ENCODE measurements around the gene MSI2. TPM values are rescaled to one million over a fixed set of nuclear protein-coding genes. Genes with fewer than 3 reads are reported as not detected.

Gene MSI2
- total RNA-seq, 4 donors from 2014 or later = 15.9 to 22.9 (median 17.0) TPM

GRCh38 chr17:57608369-57609124, 352.2 kb downstream of the MSI2 start:
- Histone ChIP-seq H3K9me3 (no peaks in the 10 kb centered on the region), H3K36me3 (no peaks in the 10 kb centered on the region), H3K4me1 (peaks cover 24 to 71% (median 27%) of the 10 kb centered on the region in 3 donors), H3K27ac (peak overlapping the region; percentile 14 to 77 (median 62)), H3K4me3 (no peak overlapping the region), H3K27me3 (no peaks in the 10 kb centered on the region)
- DNase-seq = no peak
- intact Hi-C loops (cut with DNase I) = no loop called here
- TF ChIP-seq POLR2A (IDR thresholded peaks at IDR 0.05) (no peak), CTCF (IDR thresholded peaks at IDR 0.05) (no peak)
- WGBS, 2 donors = 92 to 96% methylated on average over 11 to 12 of the region's 12 CpGs

GRCh38 chr17:57609125-57609877, 353.0 kb downstream of the MSI2 start:
- H3K4me3 ChIP-seq = no peak overlapping the region
- H3K9me3 ChIP-seq = no peaks in the 10 kb centered on the region
- H3K4me1 ChIP-seq = peaks cover 24 to 63% (median 24%) of the 10 kb centered on the region in 3 donors
- DNase-seq = no peak
- intact Hi-C loops (cut with DNase I) = no loop called here
- WGBS, 2 donors = 85 to 89% methylated on average over 7 to 10 of the region's 11 CpGs
- TF ChIP-seq CTCF (IDR thresholded peaks at IDR 0.05) (no peak), POLR2A (IDR thresholded peaks at IDR 0.05) (no peak)
- H3K27ac ChIP-seq = peak overlapping the region in 2 of 4 donors; percentile 63 to 77
- no peaks in the 10 kb centered on the region for H3K36me3 ChIP-seq
- no peaks in the 10 kb centered on the region for H3K27me3 ChIP-seq

- Histone ChIP-seq H3K4me1 (peaks cover 20 to 58% (median 22%) of the 10 kb centered on the region in 3 donors), H3K27me3 (no peaks in the 10 kb centered on the region), H3K9me3 (no peaks in the 10 kb centered on the region), H3K27ac (no peak overlapping the region), H3K4me3 (no peak overlapping the region), H3K36me3 (no peaks in the 10 kb centered on the region)
- intact Hi-C loops (cut with DNase I) = no loop called here
- WGBS, 2 donors = 88 to 94% methylated on average over 12 to 13 of the region's 13 CpGs
- DNase-seq = no peak
- TF ChIP-seq CTCF (IDR thresholded peaks at IDR 0.05) (no peak), POLR2A (IDR thresholded peaks at IDR 0.05) (no peak)
Observed at GRCh38 chr17:57609878-57610270, 353.6 kb downstream of the MSI2 start.

GRCh38 chr17:57612202-57613071, 356.1 kb downstream of the MSI2 start:
- no peak for DNase-seq
- peaks cover 3 to 32% (median 8%) of the 10 kb centered on the region in 3 donors for H3K4me1 ChIP-seq
- no peaks in the 10 kb centered on the region for H3K9me3 ChIP-seq
- 47 to 77% methylated on average over 6 to 9 of the region's 12 CpGs for WGBS, 2 donors
- H3K27ac ChIP-seq = no peak overlapping the region
- intact Hi-C loops (cut with DNase I) = no loop called here
- TF ChIP-seq CTCF (IDR thresholded peaks at IDR 0.05) (no peak), POLR2A (IDR thresholded peaks at IDR 0.05) (no peak)
- no peak overlapping the region for H3K4me3 ChIP-seq
- H3K36me3 ChIP-seq = peaks cover 0 to 15% (median 0%) of the 10 kb centered on the region in 3 donors
- H3K27me3 ChIP-seq = no peaks in the 10 kb centered on the region
